ENCODE measurements around the gene SYNJ2. TPM values are rescaled to one million over a fixed set of nuclear protein-coding genes. Genes with fewer than 3 reads are reported as not detected.

The SYNJ2 gene, protein sequence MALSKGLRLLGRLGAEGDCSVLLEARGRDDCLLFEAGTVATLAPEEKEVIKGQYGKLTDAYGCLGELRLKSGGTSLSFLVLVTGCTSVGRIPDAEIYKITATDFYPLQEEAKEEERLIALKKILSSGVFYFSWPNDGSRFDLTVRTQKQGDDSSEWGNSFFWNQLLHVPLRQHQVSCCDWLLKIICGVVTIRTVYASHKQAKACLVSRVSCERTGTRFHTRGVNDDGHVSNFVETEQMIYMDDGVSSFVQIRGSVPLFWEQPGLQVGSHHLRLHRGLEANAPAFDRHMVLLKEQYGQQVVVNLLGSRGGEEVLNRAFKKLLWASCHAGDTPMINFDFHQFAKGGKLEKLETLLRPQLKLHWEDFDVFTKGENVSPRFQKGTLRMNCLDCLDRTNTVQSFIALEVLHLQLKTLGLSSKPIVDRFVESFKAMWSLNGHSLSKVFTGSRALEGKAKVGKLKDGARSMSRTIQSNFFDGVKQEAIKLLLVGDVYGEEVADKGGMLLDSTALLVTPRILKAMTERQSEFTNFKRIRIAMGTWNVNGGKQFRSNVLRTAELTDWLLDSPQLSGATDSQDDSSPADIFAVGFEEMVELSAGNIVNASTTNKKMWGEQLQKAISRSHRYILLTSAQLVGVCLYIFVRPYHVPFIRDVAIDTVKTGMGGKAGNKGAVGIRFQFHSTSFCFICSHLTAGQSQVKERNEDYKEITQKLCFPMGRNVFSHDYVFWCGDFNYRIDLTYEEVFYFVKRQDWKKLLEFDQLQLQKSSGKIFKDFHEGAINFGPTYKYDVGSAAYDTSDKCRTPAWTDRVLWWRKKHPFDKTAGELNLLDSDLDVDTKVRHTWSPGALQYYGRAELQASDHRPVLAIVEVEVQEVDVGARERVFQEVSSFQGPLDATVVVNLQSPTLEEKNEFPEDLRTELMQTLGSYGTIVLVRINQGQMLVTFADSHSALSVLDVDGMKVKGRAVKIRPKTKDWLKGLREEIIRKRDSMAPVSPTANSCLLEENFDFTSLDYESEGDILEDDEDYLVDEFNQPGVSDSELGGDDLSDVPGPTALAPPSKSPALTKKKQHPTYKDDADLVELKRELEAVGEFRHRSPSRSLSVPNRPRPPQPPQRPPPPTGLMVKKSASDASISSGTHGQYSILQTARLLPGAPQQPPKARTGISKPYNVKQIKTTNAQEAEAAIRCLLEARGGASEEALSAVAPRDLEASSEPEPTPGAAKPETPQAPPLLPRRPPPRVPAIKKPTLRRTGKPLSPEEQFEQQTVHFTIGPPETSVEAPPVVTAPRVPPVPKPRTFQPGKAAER (N-terminal part only)
- total RNA-seq (2012; rRNA removed) (43.3 and 45.2 TPM in 2 replicates), polyA plus RNA-seq (2012; rRNA removed) (40.8 and 45.6 TPM in 2 replicates), Bru-seq, nascent RNA (percentile 91 among the genes with signal in this experiment), BruChase-seq, experiment 1, labeled RNA remaining after a 6-hour chase (percentile 81 among the genes with signal in this experiment), BruChase-seq, experiment 2, labeled RNA remaining after a 2-hour chase (percentile 86 among the genes with signal in this experiment)
- polyA plus RNA-seq (2012; cell fraction: cytosol; rRNA removed): 21.2 and 29.0 TPM in 2 replicates
- 45.7 and 64.6 TPM in 2 replicates for polyA plus RNA-seq (2012; cell fraction: nucleus; rRNA removed; ENCODE audit: low replicate concordance)
- long read RNA-seq, transcript SYNJ2-203 (4 exons, 939 nt): major isoform, 5 of 25 reads
- long read RNA-seq, partial matches to known transcripts: 16 of 25 reads
- long read RNA-seq, other reads (novel, unspliced or antisense): 4 of 25 reads

DNA sequence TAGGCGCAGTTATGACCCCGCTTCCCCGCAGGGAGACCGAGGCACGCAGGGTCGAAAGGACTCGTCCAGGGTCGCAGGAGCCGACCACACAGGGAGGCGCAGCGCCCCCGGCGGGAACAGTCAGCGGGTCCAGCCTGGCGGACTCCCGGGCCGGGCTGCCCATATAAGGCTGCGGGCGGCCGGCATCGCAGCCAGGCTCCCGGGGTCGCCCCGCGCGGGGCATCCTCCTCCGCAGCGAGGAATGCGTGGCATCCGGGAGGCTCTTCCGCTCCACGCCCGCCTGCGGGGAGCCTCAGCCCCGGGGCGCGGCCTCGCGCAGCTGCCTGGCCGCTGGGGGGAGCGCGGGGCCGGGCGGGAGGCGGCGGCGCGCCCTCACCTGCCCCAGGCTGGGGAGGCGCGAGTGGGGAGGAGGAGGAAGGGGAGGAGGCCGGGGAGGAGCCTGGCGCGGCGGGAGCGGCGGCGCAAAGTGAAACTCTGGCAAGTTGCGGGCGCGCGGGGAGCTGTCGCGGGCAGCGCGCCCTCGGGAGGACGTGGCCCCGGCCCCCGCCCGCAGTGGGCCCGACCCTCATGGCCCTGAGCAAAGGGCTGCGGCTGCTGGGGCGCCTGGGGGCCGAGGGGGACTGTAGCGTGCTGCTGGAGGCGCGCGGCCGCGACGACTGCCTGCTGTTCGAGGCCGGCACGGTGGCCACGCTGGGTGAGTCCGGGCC, at the start of gene SYNJ2:
TSS of gene SYNJ2 (plus strand) at position 469 of the 707 bp plus-strand sequence. CDS start at position 568, 99 bp downstream.
- DNase-seq: peak; percentile 83
- TF ChIP-seq SMC3 (IDR thresholded peaks at IDR 0.05; ENCODE audit: low read depth, low read length): peak; percentile 15; the same call in 1 of the 2 replicates
- TF ChIP-seq, protein P1, sequence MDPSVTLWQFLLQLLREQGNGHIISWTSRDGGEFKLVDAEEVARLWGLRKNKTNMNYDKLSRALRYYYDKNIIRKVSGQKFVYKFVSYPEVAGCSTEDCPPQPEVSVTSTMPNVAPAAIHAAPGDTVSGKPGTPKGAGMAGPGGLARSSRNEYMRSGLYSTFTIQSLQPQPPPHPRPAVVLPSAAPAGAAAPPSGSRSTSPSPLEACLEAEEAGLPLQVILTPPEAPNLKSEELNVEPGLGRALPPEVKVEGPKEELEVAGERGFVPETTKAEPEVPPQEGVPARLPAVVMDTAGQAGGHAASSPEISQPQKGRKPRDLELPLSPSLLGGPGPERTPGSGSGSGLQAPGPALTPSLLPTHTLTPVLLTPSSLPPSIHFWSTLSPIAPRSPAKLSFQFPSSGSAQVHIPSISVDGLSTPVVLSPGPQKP (IDR thresholded peaks at IDR 0.05; ENCODE audit: borderline replicate concordance, low read depth, low read length): peak; percentile 93
- peak; percentile 28; the same call in 1 of the 2 replicates for TF ChIP-seq MXI1 (IDR thresholded peaks at IDR 0.05; ENCODE audit: borderline replicate concordance, low read depth, low read length)
- no peak for TF ChIP-seq FOS (IDR thresholded peaks at IDR 0.05; ENCODE audit: low read depth, low read length)
- 0 out of 2 replicates have a peak, but pooled peaks have one; percentile 2 for TF ChIP-seq RAD21 (IDR thresholded peaks at IDR 0.05; ENCODE audit: low read length)
- TF ChIP-seq MAZ (IDR thresholded peaks at IDR 0.05; ENCODE audit: borderline replicate concordance, low read depth, low read length): peak; percentile 92
- peak; percentile 11 for TF ChIP-seq RCOR1 (IDR thresholded peaks at IDR 0.05; ENCODE audit: insufficient replicate concordance, low read length)

More for the DNA sequence above, at the start of gene SYNJ2:
- Histone ChIP-seq H3K9me3 (ENCODE audit: control insufficient read depth, insufficient read depth, low read length) (no peaks in the 10 kb centered on the region), H3K9me1 (ENCODE audit: insufficient read depth, low read length) (peaks cover 13% of the 10 kb centered on the region), H2BK20ac (ENCODE audit: low read depth, low read length) (peak within 1 kb of the TSS; percentile 86), H4K5ac (ENCODE audit: low read depth, low read length) (peak within 1 kb of the TSS; percentile 72), H3K4me1 (ENCODE audit: control insufficient read depth, insufficient read depth, low read length) (peaks cover 31% of the 10 kb centered on the region), H3K18ac (ENCODE audit: low read depth, low read length) (peak within 1 kb of the TSS; percentile 64), H4K20me1 (ENCODE audit: insufficient read depth, low read length) (peaks cover 28% of the 10 kb centered on the region), H3K4me2 (ENCODE audit: low read depth, low read length) (peak within 1 kb of the TSS; percentile 84), H2BK120ac (ENCODE audit: low read depth, low read length) (peak within 1 kb of the TSS; percentile 97), H3K4ac (ENCODE audit: low read depth, low read length) (peak within 1 kb of the TSS; percentile 96), H2BK15ac (ENCODE audit: low read depth, low read length) (peak within 1 kb of the TSS; percentile 90), H4K8ac (ENCODE audit: low read depth in 2 of 2, low read length in 2 of 2) (peak within 1 kb of the TSS; percentile 92 to 97), H2AK9ac (replicated peaks; ENCODE audit: low read depth, low read length, poor library complexity) (peak within 1 kb of the TSS; percentile 95), H3K4me3 (ENCODE audit: insufficient read depth, low read depth, low read length) (peak within 1 kb of the TSS; percentile 73), H2AFZ (replicated peaks; ENCODE audit: low read length, poor library complexity) (peak within 1 kb of the TSS; percentile 91), H3K27me3 (ENCODE audit: control insufficient read depth, insufficient read depth, low read length) (no peaks in the 10 kb centered on the region), H3K27ac (ENCODE audit: insufficient read depth, low read length) (peak within 1 kb of the TSS; percentile 65), H4K91ac (ENCODE audit: insufficient read depth, low read depth, low read length) (peak within 1 kb of the TSS; percentile 94), H2AK5ac (ENCODE audit: low read depth, low read length) (peak within 1 kb of the TSS; percentile 96), H3K23ac (ENCODE audit: low read depth, low read length) (peak within 1 kb of the TSS; percentile 86), H3K56ac (ENCODE audit: extremely low read depth, insufficient read depth, low read length) (peak within 1 kb of the TSS; percentile 82; the same call in 1 of the 2 replicates), H2BK5ac (ENCODE audit: low read depth, low read length, poor library complexity, severe bottlenecking) (peak within 1 kb of the TSS; percentile 75), H3K36me3 (ENCODE audit: control insufficient read depth, insufficient read depth, low read length) (no peaks in the 10 kb centered on the region; the same call in 1 of the 2 replicates), H3K14ac (replicated peaks; ENCODE audit: low read depth, low read length) (peak within 1 kb of the TSS; percentile 88), H3K79me1 (ENCODE audit: low read depth in 1 of 2, low read length in 2 of 2) (peaks cover 9 to 29% of the 10 kb centered on the region in 2 experiments), H3K9ac (ENCODE audit: low read depth, low read length) (peak within 1 kb of the TSS; percentile 83)
- intact Hi-C loops (cut with micrococcal nuclease): loop anchor here (2.0 to 5.0 kb wide), 3 partner anchors 43 to 75 kb away; no protein-coding TSS in a partner anchor
- peak; percentile 92 for ATAC-seq (ENCODE audit: low read depth)
- WGBS, 2 experiments (ENCODE audit: extremely low coverage in 2 of 2, insufficient read length in 1 of 2): 1% methylated on average over 33 of the region's 86 CpGs; no CpG with 5 or more reads in 1 of the 2 experiments
- dilution Hi-C loops (cut with HindIII; ENCODE audit: low sequenced_read_pairs, unreplicated experiment): no loop called here
- in situ Hi-C loops (cut with MboI; ENCODE audit: low sequenced_read_pairs): no loop called here
- ChIA-PET POLR2A (ENCODE audit: unreplicated experiment) (interaction anchor here (0.6 kb wide), 1 partner anchor 45 kb away, joined by 3 read pairs; no protein-coding TSS in a partner anchor), CTCF (no interaction called here)
- no TSS peak for BruUV-seq (replicated peaks)
